HG03575 (cell line): ENCODE results near the gene SOX30.

Experiments used
- ATAC-seq: cut with Tn5 transposase; IDR thresholded peaks from one replicate; pipeline ENCODE4 v1.9.1; 2021; ENCODE audit not compliant: unreplicated experiment, insufficient number of reproducible peaks, low FRiP score; ENCODE audit errors: extremely low read depth

SOX30 gene

GRCh38 chr5:157668356-157668755 lies 16.1 kb upstream of the SOX30 start:
- no peak for ATAC-seq

- ATAC-seq, result no peak
These were observed 13.3 kb upstream of the SOX30 start for GRCh38 chr5:157665467-157666070.

- ATAC-seq, result no peak
These were observed 7.8 kb upstream of the SOX30 start for GRCh38 chr5:157659868-157660660.

- no peak for ATAC-seq
These were observed 6.7 kb upstream of the SOX30 start for GRCh38 chr5:157658893-157659292.

- ATAC-seq, result no peak
These were observed 5.3 kb upstream of the SOX30 start for GRCh38 chr5:157657516-157657915.

- no peak for ATAC-seq
These were observed 438 bp downstream of the SOX30 start for GRCh38 chr5:157651623-157652376.

- no peak for ATAC-seq
These were observed 1.1 kb downstream of the SOX30 start for GRCh38 chr5:157650991-157651611.

GRCh38 chr5:157649101-157649500 lies 3.1 kb downstream of the SOX30 start:
- ATAC-seq, result no peak

- no peak for ATAC-seq
These were observed 3.8 kb downstream of the SOX30 start for GRCh38 chr5:157648275-157648990.

GRCh38 chr5:157640406-157641066 lies 11.7 kb downstream of the SOX30 start:
- ATAC-seq, result no peak

- ATAC-seq, result no peak
These were observed 21.9 kb downstream of the SOX30 start for GRCh38 chr5:157630341-157630740.

GRCh38 chr5:157626831-157627230 lies 25.4 kb downstream of the SOX30 start:
- no peak for ATAC-seq

GRCh38 chr5:157624144-157624543 lies 28.1 kb downstream of the SOX30 start:
- no peak for ATAC-seq

GRCh38 chr5:157620776-157621175 lies 31.5 kb downstream of the SOX30 start:
- ATAC-seq, result no peak

- no peak for ATAC-seq
These were observed 34.0 kb downstream of the SOX30 start for GRCh38 chr5:157618191-157618765.

GRCh38 chr5:157616785-157617184 lies 35.5 kb downstream of the SOX30 start:
- no peak for ATAC-seq

GRCh38 chr5:157613385-157614245 lies 38.6 kb downstream of the SOX30 start:
- no peak for ATAC-seq
